ENCODE results near the gene ITPR3.
"Not testable (repeated sequence)": the region's sequence is repeated elsewhere in the genome, so short reads cannot be mapped to it uniquely, and the experiment has no call there.

ITPR3 gene

DNA sequence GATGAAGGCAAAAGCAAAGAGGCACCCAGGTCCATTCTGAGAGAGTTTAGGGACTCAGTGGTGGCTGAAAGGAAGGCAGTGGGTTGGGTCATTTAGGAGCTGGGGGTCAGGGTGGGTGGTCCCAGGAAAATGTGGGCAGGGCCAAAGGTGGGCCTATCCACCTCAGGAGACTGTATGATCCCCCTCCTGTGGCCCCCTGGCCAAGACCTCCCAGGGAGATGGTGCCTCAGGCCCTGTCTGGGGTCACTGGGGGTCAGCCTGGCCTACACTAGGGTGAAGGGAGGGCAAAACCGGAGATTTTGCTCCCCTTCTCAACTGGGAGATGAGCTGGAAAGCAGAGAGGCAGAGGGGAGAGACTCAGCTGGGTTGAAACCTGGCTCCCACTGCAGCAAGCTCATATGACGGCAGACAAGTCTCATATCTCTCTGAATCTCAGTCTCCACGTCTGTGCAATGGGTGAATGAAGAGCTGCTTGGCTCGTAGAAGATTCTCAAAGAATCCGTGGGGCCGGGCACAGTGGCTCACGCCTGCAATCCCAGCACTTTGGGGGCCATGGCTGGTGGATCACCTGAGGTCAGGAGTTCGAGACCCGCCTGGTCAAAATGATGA lies 29.6 kb upstream of the ITPR3 start:
- DNase-seq, result no peak

DNA sequence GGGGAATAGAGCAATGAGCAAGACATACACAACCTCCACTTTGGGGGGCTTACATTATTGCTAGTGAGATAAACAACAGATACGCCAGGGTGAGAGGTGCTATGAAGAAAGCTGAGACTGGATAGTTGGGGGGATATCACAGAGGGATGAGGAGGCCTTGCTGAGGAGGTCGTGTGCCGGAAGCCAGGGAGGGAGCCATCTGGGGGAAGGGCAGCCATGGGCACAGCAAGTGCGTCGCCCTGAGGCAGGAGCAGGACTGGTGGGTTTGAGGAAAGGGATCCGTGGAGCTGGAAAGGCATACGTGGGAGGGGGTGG lies 28.9 kb upstream of the ITPR3 start:
- DNase-seq, result no peak

DNA sequence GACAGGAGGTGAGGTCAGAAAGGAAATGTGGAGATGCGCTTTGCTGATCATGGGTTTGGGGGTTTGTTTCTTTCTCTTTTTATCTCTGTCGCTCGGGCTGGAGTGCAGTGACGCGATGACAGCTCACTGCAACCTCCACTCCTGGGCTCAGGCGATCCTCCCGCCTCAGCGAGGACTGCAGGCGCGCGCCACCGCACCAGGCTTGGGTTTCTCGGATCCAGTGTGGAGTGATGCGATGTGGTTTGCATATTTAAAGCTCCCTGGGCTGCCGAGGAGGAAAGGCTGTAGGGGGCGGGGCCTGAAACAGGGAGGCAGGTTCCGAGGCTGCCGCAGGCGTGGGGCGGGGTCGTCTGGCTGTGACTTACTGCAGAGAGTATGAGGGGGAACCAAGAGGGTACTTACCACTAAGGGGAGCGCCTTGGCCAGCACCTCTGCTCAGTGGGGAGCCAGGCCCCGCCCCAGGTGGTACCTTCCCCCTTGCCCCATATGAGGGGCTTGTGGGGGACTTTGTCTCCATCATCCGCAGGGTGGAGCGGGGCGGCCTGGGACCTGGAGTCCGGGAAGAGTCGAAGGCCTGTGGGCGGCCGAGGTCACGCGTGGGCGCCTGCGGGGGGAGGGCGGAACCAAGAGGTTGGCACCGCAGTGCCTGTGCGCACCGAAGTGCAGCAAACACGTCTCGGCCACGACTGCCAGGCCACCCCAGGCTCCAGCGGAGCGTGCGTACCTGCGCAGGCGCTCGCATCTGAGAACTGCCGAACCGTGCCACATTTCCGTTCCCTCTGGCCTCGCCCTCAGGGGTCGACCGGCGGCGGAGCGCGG lies 28.3 kb upstream of the ITPR3 start:
- DNase-seq, result no peak

DNA sequence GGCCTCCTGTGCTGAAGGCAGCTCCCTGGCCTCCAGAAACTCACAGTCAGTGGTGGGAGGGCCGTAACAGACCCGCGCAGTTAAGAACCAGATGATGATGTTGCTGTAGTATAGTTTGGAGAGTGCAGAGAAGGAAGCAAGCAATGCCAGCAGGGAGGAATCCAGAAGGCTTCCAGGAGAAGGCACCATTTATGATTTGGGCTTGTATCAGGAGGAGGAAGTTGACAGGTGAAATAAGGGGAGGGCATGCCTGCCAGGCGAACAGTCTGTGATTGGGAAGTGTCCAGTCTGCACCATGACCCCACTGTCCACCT lies 27.8 kb upstream of the ITPR3 start:
- DNase-seq, result no peak

DNA sequence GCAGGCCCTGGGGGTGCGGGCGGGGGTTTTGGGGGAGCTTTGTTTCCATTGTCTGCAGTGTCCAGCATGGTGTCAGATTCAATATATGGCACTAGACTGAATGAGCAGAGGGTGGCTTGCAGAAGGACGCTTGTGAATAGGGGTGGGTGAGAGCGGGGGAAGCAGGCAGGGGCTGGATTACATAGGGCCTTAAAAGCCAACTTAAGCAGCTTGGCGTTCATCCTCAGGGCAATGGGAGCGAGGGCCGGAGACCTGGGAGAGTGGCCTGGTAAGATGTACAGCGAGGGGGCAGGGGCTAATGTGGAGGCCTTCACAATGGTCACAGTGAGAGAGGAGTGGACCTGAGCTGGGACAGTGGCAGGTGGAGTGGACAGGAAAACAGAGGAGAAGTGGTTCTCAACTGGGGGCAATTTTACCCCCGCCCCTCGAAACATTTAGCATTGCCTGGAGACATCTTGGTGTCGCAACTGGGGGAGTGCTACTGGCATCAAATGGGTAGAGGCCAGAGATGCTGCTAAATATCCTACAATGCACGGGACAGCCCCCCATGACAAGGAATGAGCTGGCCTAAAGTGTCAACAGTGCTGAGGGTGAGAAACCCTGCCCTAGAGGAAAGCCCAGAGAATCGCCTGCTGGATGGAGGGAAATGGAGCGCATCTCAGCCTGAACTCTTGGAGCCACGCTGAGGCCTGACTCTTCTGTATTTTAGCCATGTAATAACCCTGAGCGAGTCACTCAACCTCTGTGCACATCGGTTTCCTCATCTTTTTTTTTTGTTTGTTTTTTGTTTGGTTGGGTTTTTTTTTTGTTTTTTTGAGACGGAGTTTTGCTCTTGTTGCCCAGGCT lies 25.9 kb upstream of the ITPR3 start:
- DNase-seq, result no peak

DNA sequence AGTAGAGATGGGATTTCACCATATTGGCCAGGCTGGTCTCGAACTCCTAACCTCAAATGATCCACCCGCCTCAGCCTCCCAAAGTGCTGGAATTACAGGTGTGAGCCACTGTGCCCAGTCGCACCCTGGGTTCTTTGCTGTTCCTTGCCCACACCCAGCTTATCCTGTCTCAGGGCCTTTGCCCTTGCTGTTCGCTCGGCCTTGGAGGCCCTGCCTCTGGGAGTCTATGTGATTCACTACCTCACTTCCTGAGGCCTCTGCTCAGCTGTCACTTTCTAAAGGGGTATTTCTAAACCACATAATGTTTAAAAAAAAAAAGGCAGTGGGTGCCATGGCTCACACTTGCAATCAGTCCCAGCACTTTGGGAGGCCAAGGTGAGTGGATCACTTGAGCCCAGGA lies 24.2 kb upstream of the ITPR3 start:
- DNase-seq, result not testable (repeated sequence)

DNA sequence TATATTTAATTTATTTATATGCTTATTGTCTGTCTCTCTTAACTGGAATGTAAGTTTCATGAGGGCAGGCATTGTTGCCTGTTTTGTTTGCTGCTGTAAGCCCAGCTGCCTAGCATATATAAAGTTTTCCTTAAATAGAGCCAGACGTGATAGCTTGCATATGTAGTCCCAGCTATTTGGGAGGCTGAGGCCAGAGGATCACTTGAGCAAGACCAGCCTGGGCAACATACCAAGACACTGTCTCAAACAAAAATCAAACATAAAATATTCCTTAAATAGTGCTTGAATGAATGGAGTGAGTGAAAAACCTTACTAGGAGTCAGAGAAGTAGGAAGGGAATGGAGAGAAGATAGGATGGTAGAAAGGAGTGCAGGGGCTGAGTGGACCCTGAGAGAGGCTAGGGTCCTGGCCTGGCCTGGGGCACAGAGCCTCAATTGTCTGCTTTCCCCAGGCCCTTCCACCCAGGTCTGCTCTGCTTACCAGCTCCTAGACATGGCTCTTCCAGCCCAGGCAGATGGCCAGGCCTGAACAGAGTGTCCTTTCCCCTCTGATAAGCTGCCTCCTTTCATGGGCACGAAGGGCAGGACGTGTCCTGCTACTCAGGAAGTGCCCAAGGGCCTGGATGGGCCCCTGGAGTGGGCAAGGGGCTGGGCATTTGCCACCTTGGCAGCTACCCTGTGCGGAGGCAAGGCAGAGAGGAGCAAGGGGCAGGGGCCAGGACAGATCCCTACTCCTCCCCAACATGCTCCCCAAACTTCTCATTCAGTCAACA lies 23.4 kb upstream of the ITPR3 start:
- no peak for DNase-seq

DNA sequence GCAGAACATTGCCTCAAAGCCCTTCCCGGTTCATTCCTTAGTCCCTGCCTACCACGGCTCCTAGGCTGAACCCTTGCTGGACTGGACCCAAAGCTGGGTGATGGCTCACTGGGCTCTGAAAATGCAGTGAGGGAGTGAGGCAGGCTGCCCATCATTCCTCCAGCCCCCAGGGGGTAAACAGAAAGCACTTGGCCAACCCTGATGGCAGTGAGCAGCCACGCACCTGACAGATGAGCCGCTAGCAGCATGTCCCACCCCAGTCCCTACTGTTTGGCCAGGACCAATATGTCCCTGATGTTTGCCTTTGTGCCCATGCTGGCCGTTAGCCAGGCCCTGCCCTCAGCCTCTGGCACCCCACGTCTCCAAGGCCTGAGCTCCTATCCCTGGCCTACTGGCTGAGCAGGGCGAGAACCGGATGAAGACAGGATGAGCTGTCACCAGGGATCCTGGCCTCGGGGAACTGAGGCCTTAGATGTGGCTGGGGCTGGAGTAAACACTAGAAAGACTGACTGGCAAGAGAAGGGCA lies 21.6 kb upstream of the ITPR3 start:
- DNase-seq, result no peak

DNA sequence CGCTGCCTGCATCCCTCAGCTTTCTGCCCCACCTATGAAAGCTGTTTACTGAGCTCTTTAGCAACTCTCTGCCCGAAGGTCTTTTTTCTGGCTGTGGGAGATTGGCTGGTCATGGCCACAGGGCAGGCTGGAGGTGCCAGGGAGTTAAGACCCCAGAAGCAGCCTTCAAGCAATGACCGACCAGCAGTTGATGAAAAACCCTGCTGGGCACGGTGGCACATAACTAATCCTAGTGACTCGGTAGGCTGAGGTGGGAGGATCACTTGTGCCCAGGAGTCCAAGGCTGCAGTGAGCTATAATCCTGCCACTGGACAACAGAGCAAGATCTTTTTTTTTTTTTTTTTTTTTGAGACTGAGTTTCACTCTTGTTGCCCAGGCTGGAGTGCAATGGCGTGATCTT lies 20.4 kb upstream of the ITPR3 start:
- no peak for DNase-seq

DNA sequence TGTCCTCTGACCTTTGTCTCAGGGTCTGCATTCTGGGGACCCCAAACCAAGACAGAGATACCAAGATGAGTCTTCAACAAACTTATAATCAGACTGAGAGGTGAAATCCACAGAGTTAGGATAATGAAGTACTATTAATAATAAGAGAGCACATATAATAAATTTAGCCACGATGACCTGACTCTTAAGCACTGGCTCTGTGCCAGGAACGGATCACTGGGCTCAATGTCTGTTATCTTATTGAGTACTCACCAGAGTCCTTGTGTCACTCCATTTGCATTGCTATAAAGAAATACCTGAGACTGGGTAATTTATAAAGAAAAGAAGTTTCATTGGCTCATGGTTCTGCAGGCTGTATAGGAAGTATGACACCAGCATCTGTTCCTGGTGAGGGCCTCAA lies 18.9 kb upstream of the ITPR3 start:
- DNase-seq, result no peak

DNA sequence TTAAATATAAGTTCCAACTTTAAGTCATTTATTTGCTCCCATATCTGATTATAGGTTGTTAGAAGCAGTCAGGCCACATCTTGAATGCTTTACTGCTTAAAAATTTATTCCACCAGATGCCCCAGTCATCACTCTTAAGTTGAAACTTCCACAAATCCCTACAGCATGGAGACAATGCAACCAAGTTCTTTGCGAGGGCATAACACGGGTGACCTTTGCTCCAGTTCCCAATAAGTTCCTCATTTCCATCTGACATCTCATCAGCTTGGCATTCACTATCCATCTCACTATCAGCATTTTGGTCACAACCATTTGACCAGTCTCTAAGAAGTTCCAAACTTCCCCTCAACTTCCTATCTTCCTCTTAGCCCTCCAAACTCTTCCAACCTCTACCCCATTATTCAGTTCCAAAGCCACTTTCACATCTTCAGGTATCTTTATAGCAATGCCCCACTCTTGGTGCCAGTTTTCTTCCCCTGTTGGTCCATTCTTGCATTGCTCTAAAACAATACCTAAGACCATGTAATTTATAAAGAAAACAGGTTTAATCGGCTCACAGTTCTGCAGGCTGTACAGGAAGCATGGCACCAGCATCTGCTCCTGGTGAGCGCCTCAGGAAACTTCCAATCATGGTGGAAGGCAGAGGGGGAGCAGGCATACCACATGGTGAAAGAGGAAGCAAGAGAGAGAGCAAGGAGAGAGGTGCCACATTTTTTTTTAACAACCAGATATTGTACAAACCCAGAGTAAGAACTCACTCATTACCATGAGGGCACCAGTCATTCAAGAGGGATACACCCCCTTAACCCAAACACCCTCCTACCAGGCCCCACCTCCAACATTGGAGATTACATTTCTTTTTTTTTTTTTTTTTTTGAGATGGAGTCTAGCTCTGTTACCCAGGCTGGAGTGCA lies 15.9 kb upstream of the ITPR3 start:
- DNase-seq, result no peak

DNA sequence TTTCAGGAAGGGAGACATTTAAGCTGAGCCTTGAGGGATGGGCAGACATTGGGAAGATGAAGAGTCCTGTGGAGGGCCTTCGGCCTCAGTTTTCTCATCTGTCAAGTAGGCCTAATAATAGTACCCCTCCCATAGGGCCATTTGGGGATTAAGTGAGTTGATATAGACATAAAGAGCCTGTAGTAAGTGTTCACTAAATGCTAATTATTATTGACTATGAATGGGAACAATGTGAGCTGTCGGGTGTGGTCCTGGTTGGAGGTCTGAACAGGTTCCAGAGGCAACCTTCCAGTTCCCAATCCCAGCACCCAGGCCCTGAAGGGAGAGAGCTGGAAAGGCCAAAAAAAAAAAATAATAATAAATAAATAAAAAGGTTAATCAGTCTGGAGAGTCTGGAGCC lies 14.5 kb upstream of the ITPR3 start:
- no peak for DNase-seq

DNA sequence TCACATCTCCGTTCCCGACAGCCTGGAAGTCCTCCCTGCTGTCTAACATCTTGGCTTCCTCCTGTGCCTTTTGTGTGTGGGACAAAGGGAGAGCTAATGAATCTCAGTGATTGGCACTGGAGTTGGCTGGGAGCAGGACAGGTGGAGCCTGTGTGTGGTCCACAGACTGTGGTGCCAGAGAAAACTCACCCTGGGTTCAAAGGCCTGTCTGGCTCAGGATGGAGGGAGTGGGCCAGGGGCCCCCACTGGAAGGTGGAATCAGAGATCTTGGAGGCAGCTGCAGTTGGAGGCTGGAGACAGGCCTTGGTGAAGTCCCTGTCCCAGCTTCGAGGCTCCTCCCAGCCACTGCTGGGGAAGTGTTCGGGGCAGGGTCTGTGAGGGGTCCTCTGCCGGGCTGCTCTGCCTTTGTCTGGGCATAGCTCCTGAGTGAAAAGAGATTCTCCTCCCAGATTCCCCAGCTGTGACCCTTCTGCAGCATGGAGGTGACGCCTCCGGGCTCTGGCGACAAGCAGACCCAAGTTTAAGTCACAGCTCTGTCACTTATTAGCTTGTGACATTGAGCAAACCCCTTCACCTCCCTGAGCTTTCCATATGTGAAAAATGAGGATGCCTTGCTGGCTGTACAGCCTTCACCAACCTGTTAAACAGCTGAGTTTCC lies 13.9 kb upstream of the ITPR3 start:
- no peak for DNase-seq

DNA sequence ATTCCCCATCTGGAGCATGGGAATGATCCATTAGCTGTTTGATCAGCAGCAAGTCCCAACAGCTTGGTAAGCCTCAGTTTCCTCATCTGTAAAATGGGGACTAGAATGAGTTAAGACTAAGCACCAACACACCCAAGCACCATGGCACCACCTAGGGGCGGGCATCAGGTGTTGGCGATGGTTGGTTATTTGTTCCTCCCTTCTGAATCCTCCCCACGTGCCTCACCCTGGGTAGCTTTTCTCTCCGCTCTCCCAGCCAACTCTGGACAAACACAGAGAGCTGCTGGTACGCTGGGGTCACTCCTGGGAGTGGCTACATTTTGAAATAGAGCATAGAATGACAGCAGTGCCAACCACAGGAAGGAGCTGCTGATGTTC lies 13.3 kb upstream of the ITPR3 start:
- DNase-seq, result peak in 1 of 2 experiments; percentile 14

DNA sequence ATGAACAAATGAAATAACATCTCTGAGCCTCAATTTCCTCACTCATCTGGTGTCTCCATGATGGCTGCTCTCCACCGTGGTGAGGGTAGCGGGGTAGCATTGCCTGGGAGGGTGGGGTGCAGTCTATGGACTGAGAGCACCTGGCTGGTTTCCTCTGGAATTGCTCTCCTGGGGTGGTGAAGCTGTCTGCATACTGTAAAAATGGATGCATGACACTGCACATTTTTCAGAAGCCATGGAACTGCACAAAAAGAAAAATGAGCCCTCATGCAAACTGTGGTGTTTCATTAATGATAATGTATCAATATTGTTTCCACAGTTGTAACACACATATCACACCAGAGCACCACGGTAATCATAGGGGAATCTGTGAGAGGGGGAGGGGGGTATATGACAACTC lies 12.1 kb upstream of the ITPR3 start:
- no peak for DNase-seq

DNA sequence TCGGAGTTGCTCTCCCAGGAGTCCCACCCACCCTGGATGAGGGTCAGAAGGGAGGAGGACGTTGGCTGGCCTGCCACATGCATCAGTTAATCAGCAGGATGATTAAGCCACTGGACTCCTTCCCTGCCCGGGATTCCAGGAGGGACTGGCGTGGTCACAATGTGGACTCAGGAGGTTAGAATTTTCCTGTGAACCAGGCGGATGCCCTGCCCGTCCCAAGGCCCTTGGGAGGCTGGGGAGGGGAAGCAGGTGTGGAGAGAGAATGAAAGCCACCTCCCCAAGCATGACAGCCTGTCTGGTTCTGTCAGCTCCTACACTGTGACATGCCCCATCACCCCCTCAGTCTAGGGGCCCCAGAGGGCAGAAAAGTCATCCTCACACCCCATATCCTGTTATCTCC lies 11.6 kb upstream of the ITPR3 start:
- DNase-seq, result no peak

DNA sequence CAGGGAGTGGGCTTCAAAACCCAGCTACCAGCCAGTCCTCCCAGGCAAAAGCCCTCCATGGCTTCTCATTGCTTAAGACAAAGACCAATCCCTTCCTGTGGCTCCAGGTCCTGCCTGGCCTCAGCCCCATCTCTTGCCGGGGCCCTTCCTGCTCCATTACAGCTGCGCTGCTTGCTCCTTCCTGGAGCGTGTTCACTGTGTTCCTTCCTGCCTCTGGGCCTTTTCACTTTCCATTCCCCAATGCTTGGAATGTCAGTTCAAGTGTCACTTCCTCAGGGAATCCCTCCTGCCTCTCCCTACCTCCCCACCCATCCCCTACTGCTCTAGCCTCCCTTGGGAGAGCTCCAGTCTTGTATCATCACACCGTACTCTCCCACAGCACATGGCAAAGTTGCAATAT lies 11.1 kb upstream of the ITPR3 start:
- DNase-seq, result no peak

DNA sequence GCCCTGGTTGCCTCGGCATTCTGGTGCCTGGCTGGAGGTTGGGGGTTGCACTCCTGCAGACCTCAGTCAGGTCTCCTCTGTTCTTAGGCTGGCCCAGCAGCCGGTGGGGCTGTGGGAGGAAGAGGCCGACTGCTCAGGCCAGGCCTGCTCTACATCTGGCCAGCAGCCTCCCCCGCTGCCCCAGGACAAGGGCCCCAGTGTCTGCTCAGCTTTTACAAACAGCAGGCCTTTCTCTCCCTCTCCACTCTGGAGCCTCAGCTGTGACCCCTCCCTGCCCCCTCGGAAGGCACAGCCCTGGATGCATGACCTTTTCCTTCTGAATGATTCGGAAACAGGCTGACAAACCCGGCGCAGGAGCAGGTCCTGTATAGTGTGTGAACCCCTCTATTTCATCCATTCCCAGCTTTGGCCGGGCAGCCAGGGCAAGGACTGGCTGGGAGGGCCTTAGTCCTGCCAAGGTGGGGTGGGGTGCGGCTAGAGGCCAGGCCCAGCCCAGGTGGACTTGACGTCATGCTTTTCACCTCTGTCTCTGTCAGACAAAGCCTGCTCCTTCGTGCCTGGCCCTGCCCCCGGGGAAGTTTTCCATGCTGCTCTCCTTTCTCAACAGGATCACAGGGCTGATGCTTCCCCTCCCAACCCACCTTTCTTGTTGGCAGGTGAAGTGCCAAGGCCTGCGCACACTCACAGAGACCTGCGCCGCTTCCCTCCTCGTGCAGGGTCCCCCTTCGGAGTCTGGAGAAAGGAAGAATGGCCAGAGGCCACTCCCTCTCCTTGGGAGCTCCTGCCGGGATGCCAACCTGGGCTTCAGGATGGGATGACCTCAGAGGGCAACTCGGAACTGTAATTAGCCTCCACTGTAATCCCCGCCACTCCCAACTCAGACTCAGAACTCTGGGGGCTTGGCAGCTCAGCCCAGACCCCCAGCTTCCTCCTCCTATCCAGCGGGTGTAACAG lies 10.1 kb upstream of the ITPR3 start:
- DNase-seq, result no peak

DNA sequence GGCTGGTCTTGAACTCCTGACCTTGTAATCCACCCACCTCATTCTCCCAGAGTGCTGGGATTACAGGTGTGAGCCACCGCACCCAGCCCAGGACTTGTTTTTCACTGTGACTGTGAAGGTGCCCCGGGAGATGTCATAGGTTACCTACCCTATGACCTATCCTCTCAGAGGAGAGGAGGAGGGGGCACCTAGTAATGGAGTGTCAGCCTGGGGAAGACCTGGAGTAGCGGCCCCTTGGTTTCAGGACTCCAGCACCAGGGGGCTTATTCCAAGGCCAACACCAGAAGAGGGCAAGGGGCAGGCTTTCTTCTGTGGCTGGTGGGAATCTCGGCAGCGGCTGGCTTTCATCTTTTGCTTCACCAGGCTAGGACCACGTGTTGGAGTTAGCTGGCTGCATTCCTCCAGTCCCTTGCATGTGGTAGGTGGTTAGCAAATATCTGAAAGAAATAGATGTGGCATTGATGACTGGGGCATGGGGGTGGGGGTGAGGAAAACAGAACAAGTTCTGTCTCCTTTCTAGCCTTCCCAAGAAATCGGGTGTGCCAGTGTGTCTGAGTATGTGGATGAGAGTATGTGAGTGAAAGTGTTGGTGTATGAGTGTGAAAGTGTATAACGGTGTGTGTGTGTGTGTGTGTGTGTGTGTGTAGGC lies 7.9 kb upstream of the ITPR3 start:
- no peak for DNase-seq

DNA sequence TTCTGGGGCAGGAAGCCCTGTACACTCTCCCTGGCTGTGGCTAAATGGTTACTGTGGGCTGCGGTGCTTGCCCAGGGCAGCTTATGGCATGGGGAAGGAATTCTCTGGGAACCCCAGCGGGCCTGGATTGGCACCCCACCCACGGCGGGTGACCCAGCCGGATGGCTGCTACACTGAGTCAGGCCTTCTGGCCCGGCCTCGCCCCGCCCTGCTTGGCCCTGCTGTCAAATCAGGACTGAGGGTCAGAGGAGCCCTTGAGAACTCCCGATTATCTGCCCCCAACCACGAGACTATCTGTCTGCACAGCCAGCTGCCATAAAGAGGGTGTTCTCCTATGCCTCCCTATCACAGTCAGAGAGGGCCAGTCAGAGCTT lies 7.3 kb upstream of the ITPR3 start:
- no peak for DNase-seq

Measured in AML-193 (cell line).